ENCODE data around the gene LOXL1.

Gene LOXL1

GRCh38 chr15:73994912-73995622, 68.8 kb downstream of the LOXL1 start:
- no peak for DNase-seq

GRCh38 chr15:73996267-73996666, 70.0 kb downstream of the LOXL1 start:
- no peak for DNase-seq

GRCh38 chr15:73996939-73997338, 70.7 kb downstream of the LOXL1 start:
- DNase-seq = peak; percentile 65

DNA sequence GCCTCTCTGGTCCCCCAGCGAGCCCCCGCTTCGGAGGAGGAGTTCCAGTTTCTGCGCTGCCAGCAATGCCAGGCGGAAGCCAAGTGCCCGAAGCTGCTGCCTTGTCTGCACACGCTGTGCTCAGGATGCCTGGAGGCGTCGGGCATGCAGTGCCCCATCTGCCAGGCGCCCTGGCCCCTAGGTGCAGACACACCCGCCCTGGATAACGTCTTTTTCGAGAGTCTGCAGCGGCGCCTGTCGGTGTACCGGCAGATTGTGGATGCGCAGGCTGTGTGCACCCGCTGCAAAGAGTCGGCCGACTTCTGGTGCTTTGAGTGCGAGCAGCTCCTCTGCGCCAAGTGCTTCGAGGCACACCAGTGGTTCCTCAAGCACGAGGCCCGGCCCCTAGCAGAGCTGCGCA, 71.7 kb downstream of the LOXL1 start:
- DNase-seq = no peak

Measured in HCEC 1CT (cell line).